Thymus (tissue), 11 donors: ENCODE data around the gene OXSR1. TPM values are rescaled to one million over a fixed set of nuclear protein-coding genes. Genes with fewer than 3 reads are reported as not detected.
"Not testable (repeated sequence)": the region's sequence is repeated elsewhere in the genome, so short reads cannot be mapped to it uniquely, and the experiment has no call there.

Experiments used
- DNase-seq, 9 donors: peaks; one replicate each; pipeline ENCODE4 v3.0.0-alpha.2; 2013; ENCODE audit warnings: low spot score in 9 of 9, low read depth in 6 of 9, missing footprints in 1 of 9
- H3K27ac ChIP-seq, 2 donors: one replicate each; pipeline ENCODE4 v1.5.1; 2013; ENCODE audit warnings: control low read depth in 1 of 2, low read depth in 1 of 2, low read length in 1 of 2, mild to moderate bottlenecking in 1 of 2, moderate library complexity in 1 of 2
- H3K27me3 ChIP-seq, 2 donors: one replicate each; pipeline ENCODE4 v1.5.1; 2013; ENCODE audit warnings: low read length in 1 of 2; ENCODE audit not compliant: control insufficient read depth in 2 of 2, insufficient read depth in 1 of 2
- H3K36me3 ChIP-seq, 2 donors: one replicate each; pipeline ENCODE4 v1.5.1; 2013; ENCODE audit warnings: low read length in 1 of 2, mild to moderate bottlenecking in 1 of 2, moderate library complexity in 1 of 2; ENCODE audit not compliant: control insufficient read depth in 2 of 2, insufficient read depth in 2 of 2
- H3K4me1 ChIP-seq, 2 donors: one replicate each; pipeline ENCODE4 v1.5.1; 2013; ENCODE audit warnings: low read length in 2 of 2; ENCODE audit not compliant: control insufficient read depth in 2 of 2, insufficient read depth in 2 of 2
- H3K4me3 ChIP-seq, 2 donors: one replicate each; pipeline ENCODE4 v1.5.1; 2013; ENCODE audit warnings: low read length in 2 of 2, control low read depth in 1 of 2, mild to moderate bottlenecking in 1 of 2
- H3K9me3 ChIP-seq, 2 donors: one replicate each; pipeline ENCODE4 v1.5.1; 2013; ENCODE audit warnings: low read length in 1 of 2, mild to moderate bottlenecking in 1 of 2; ENCODE audit not compliant: control insufficient read depth in 2 of 2, insufficient read depth in 1 of 2
- WGBS: extraction: QIAGEN DNeasy Blood & Tissue Kit; methylation state at CpG from one replicate; pipeline ENCODE4 v1.1.7; 2013; 5-methylcytosine and 5-hydroxymethylcytosine counted together
- polyA plus RNA-seq: library from polyadenylated mRNA; stranded (reverse); fragments of 200-250 nt; gene quantifications from one replicate; pipeline ENCODE4 v1.2.3, GENCODE V29; 2013
- total RNA-seq: library from RNA; stranded (reverse); fragments of 120-200 nt; gene quantifications from one replicate; pipeline ENCODE4 v1.2.4, GENCODE V29; 2013
- donor health status: healthy.

The OXSR1 gene
- total and polyA plus RNA-seq, 2 donors, result 23.0 to 33.0 TPM

- H3K27ac ChIP-seq, H3K36me3 ChIP-seq, H3K4me1 ChIP-seq, DNase-seq, H3K4me3 ChIP-seq, H3K27me3 ChIP-seq, H3K9me3 ChIP-seq: not testable (repeated sequence)
- 98% methylated on average over 16 of the region's 16 CpGs for WGBS
These were observed 124.2 kb downstream of the OXSR1 start for GRCh38 chr3:38289286-38290217.

- H3K9me3 ChIP-seq, DNase-seq, H3K4me1 ChIP-seq, H3K27ac ChIP-seq, H3K27me3 ChIP-seq, H3K4me3 ChIP-seq, H3K36me3 ChIP-seq: not testable (repeated sequence)
- 96% methylated on average over 4 of the region's 4 CpGs for WGBS
These were observed 131.7 kb downstream of the OXSR1 start for GRCh38 chr3:38297053-38297452.

GRCh38 chr3:38297537-38297936 is 132.2 kb downstream of the OXSR1 start:
- Histone ChIP-seq H3K4me3 (no peak overlapping the region), H3K4me1 (no peaks in the 10 kb centered on the region), H3K9me3 (no peaks in the 10 kb centered on the region), H3K27me3 (no peaks in the 10 kb centered on the region), H3K36me3 (no peaks in the 10 kb centered on the region), H3K27ac (no peak overlapping the region)
- DNase-seq, result no peak

- H3K4me1 ChIP-seq, result no peaks in the 10 kb centered on the region
- no peak overlapping the region for H3K4me3 ChIP-seq
- no peak for DNase-seq
- no peaks in the 10 kb centered on the region for H3K36me3 ChIP-seq
- no peaks in the 10 kb centered on the region for H3K27me3 ChIP-seq
- no peaks in the 10 kb centered on the region for H3K9me3 ChIP-seq
- no peak overlapping the region for H3K27ac ChIP-seq
- WGBS, result 91% methylated on average over 5 of the region's 5 CpGs
These were observed 132.8 kb downstream of the OXSR1 start for GRCh38 chr3:38297947-38298711.

Other genes with a start within 250 kb of the OXSR1 start
- 13.0 TPM for gene VILL, start 174.8 kb upstream of the OXSR1 start, total RNA-seq
- 24.5 TPM for gene VILL, start 174.8 kb upstream of the OXSR1 start, polyA plus RNA-seq
- 16.3 TPM for gene PLCD1, start 135.9 kb upstream of the OXSR1 start, total RNA-seq
- gene PLCD1, start 135.9 kb upstream of the OXSR1 start, polyA plus RNA-seq, result 23.8 TPM
- gene DLEC1, start 126.3 kb upstream of the OXSR1 start, total RNA-seq, result 0.09 TPM
- gene DLEC1, start 126.3 kb upstream of the OXSR1 start, polyA plus RNA-seq, result 0.52 TPM
- gene ACAA1, start 28.4 kb upstream of the OXSR1 start, total RNA-seq, result 33.3 TPM
- gene ACAA1, start 28.4 kb upstream of the OXSR1 start, polyA plus RNA-seq, result 75.2 TPM
- gene MYD88, start 26.9 kb upstream of the OXSR1 start, total RNA-seq, result 15.1 TPM
- 54.3 TPM for gene MYD88, start 26.9 kb upstream of the OXSR1 start, polyA plus RNA-seq
- 0.09 TPM for gene SLC22A13, start 100.3 kb downstream of the OXSR1 start, total RNA-seq
- gene SLC22A13, start 100.3 kb downstream of the OXSR1 start, polyA plus RNA-seq, result 0.07 TPM
- 0.05 TPM for gene SLC22A14, start 116.8 kb downstream of the OXSR1 start, total RNA-seq
- 0.21 TPM for gene SLC22A14, start 116.8 kb downstream of the OXSR1 start, polyA plus RNA-seq
- gene XYLB, start 181.2 kb downstream of the OXSR1 start, total RNA-seq, result 2.2 TPM
- 0.43 TPM for gene XYLB, start 181.2 kb downstream of the OXSR1 start, polyA plus RNA-seq